GM18867 (cell line): ENCODE measurements around the gene PRDM1.

Source experiments
- ATAC-seq: cut with Tn5 transposase; IDR thresholded peaks from one replicate; pipeline ENCODE4 v1.9.1; 2021; ENCODE audit warnings: mild to moderate bottlenecking, moderate library complexity; ENCODE audit not compliant: unreplicated experiment

The PRDM1 gene

DNA sequence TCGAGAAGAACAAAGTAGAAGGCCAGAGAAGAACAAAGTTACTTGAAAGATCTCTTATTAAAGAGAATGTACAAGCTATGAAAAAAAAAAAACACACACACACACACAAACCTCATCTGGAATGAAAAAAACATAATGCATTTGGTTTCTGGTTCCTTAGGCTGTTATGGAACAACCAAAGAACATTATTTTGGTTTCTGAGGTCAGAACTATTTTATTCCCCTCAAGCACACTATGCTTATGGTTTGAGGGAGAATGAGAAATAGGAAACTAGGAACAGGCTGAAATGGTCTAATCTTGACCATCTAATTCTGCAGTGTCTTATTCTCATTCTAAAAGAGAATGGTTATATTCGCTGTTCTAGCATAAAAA, 8.8 kb downstream of the PRDM1 start:
- no peak for ATAC-seq

DNA sequence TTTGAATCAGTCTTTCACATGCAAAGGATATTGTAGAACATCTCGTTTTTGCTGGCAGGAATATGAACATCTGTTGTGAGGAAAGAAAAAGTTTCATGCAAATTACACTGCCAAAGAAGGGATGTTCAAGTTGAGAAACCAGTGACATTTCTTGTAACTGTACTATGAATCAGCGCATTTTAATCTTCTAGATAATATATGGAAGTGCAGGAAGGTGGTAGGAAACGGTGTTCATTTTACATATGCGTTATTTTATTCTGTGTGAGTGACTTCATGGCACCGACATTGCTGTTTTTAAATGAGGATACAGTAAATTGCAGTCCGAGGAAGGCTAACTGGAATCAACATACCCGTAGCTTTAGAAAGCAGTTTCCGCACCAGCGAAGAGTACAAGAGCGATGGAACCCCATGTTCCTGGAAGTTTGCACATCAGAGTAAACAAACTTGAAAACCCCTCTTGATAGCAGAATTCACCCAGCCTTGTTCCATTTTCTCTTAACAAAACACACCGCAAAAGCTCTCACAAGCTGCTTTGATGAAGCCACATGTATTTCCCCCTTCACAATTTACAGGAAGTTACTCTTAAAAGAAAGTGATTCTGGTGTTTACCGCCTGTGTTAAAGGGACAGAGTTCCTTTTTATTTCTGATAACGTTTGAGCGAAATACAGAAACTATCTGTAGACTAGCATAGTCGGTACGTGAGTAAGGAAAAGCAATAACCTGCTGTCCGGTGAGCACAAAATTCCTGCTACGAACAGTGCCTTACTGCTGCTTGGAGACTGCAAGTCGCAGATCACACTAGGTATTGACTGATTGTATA, 11.5 kb downstream of the PRDM1 start:
- ATAC-seq = peak; percentile 44

- ATAC-seq = peak; percentile 48
Observed at GRCh38 chr6:106098383-106099234, 12.5 kb downstream of the PRDM1 start.

GRCh38 chr6:106099235-106099537, 13.1 kb downstream of the PRDM1 start:
- no peak for ATAC-seq

GRCh38 chr6:106100755-106101154, 14.6 kb downstream of the PRDM1 start:
- ATAC-seq = no peak

DNA sequence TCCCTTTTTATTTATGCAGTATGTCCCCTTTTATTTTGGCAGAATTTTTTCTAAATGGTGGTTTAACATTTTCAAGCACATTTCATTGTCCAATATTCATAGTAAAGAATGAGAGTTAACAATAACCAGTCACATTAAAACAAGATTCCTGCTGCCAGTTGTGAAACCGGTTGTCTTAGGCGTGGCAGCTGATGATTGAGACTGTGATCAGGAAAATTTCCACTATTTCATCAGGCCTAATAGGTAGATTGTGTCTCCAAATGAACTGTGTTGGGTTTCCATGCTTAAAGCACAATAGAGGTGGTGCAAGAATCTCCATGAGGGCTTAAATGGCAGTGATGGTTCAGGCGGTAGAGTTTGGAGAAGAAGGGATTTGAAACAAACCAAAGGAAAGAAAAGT, 15.3 kb downstream of the PRDM1 start:
- no peak for ATAC-seq

DNA sequence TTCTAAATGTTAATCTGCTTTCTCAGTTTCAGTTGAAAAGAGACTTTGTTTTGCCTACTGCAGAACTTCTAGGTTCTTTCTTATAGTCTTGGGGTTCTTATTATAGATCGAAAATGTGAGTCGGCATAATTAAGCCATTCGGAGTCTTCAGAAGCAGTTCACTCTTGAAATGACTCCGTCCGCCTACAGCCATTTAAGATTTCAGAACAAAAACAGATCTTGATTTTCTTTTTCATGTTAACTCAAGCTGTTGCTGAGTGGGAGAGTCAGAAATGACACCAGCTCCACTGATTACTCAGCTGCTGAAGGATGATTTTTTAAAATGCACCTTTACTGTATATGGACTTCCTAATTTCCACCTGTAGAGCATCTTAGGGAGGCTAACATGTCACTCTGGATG, 15.9 kb downstream of the PRDM1 start:
- peak; percentile 58 for ATAC-seq

DNA sequence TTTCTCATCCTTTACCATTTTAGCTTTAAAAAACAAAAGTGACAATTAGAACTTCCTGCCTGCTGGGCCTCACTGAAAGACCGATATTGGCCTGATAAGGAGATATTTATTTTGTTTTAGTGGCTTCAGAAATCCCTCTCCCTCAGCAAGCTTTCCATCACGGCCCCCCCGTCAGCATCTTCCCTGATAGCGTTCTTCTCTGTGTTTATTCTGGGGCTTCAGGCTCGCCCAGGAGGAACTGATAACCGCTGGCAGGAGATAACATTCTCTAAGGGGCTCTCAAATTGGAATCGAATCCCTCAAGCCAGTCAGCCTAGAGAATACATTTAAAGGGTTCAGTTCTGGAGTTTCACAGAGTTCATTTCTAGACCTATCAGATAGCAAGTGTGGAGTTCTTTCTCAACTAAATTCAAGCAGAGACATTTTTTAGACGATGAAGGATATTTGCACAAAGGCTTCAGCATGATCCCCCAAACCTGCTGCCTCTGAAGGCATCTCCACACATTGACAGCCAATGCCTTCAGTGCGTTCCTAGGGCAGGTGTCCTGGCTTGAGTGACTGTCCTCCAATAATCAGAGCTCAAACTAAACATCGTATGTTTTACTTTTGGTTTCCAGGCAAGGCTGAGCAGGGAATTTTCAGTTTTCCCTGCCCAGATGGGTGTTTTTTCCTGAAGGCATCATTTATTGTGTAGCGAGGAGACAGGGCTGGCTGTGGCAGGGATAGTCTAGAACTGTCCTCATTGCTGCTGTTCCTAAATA, 17.0 kb downstream of the PRDM1 start:
- no peak for ATAC-seq

DNA sequence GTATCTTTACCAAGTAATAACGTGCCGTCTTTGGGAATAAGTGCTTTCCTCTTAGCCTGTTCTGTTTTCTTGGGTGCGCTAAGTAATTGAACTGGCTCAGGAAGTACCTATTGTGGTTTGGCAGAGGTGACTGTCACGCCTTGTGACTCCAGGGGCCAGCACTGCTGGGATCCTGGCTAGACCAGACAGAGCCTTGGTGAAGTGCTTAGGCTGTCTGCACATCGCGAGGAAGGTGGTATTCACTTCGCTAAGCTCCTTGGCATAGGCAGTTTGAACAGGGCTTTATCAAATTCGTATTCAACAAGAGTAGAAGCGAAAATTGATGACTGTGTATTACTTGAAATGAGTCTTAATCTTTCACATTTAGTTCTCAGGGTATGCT, 17.6 kb downstream of the PRDM1 start:
- ATAC-seq = peak; percentile 28

- no peak for ATAC-seq
Observed at GRCh38 chr6:106104476-106104875, 18.3 kb downstream of the PRDM1 start.

GRCh38 chr6:106104941-106105340, 18.8 kb downstream of the PRDM1 start:
- ATAC-seq = no peak

GRCh38 chr6:106105493-106105892, 19.4 kb downstream of the PRDM1 start:
- ATAC-seq = no peak

DNA sequence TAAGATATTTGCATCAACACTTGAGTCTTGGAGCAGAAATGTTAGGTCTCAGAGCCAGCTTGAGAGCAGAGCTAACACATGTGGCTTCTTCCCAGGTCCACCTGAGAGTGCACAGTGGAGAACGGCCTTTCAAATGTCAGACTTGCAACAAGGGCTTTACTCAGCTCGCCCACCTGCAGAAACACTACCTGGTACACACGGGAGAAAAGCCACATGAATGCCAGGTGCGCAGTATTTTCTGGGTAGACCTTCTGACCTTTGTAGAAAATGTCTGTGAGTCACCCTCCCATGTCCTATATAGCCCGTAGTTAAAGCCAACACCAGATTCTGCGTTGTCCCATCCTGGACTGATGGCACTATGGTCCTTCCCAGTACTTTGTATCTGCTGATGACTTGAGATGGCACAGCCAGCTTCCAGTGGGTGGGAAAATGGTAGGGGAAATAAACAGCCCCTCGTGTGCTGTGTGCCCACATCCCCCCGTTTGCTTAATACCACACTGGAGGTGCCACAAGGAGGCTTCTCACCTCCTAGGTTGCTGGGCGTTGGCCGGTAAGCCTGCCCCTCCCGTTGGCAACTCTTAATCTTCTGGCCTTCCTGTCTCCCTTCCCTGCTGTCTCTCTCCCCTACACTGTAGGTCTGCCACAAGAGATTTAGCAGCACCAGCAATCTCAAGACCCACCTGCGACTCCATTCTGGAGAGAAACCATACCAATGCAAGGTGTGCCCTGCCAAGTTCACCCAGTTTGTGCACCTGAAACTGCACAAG, 20.3 kb downstream of the PRDM1 start:
- no peak for ATAC-seq

DNA sequence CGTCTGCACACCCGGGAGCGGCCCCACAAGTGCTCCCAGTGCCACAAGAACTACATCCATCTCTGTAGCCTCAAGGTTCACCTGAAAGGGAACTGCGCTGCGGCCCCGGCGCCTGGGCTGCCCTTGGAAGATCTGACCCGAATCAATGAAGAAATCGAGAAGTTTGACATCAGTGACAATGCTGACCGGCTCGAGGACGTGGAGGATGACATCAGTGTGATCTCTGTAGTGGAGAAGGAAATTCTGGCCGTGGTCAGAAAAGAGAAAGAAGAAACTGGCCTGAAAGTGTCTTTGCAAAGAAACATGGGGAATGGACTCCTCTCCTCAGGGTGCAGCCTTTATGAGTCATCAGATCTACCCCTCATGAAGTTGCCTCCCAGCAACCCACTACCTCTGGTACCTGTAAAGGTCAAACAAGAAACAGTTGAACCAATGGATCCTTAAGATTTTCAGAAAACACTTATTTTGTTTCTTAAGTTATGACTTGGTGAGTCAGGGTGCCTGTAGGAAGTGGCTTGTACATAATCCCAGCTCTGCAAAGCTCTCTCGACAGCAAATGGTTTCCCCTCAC, 21.0 kb downstream of the PRDM1 start:
- ATAC-seq = no peak

GRCh38 chr6:106108129-106108528, 22.0 kb downstream of the PRDM1 start:
- no peak for ATAC-seq

DNA sequence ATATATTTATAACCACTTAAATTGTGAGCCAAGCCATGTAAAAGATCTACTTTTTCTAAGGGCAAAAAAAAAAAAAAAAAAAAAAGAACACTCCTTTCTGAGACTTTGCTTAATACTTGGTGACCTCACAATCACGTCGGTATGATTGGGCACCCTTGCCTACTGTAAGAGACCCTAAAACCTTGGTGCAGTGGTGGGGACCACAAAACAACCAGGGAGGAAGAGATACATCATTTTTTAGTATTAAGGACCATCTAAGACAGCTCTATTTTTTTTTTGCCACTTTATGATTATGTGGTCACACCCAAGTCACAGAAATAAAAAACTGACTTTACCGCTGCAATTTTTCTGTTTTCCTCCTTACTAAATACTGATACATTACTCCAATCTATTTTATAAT, 22.9 kb downstream of the PRDM1 start:
- ATAC-seq = no peak

- no peak for ATAC-seq
Observed at GRCh38 chr6:106110164-106110826, 24.2 kb downstream of the PRDM1 start.

- no peak for ATAC-seq
Observed at GRCh38 chr6:106112433-106112832, 26.3 kb downstream of the PRDM1 start.

DNA sequence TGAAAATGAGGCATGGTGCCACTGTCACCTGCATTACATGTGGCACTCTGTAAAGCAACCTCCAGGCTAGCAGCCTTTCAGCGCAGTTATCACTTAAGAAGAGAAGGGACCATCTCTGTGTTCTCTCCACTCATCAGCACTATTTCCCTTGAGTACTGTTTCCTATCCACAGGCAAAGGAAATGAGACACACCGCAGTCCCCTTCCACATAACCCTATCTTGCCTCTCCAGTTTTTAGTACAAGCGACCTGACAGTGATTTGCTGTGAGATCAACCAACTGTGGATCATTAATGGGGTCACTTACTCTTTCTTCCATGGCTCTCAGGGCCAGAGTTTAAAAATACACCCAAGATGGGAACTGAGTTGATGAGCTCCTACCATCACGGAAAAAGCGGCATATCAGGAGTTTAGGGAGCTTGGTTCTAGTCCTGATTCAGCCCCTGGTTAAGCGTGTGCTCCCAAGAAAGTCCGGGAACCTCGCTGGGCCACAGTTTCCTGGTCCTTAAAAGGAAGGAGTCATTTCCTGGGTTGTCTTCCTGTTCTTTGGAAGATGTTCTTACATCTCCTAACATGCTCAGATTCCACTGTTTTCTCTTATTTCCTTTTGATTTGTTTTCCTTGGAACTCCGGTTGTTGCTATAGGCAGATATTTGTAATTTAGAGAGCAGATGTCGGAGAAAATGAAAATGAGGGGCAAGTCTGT, 27.3 kb downstream of the PRDM1 start:
- ATAC-seq = no peak
